ENCODE results near the gene KISS1. TPM values are rescaled to one million over a fixed set of nuclear protein-coding genes. Genes with fewer than 3 reads are reported as not detected.

Gene KISS1
- total and polyA plus RNA-seq, 12 donors = not detected

DNA sequence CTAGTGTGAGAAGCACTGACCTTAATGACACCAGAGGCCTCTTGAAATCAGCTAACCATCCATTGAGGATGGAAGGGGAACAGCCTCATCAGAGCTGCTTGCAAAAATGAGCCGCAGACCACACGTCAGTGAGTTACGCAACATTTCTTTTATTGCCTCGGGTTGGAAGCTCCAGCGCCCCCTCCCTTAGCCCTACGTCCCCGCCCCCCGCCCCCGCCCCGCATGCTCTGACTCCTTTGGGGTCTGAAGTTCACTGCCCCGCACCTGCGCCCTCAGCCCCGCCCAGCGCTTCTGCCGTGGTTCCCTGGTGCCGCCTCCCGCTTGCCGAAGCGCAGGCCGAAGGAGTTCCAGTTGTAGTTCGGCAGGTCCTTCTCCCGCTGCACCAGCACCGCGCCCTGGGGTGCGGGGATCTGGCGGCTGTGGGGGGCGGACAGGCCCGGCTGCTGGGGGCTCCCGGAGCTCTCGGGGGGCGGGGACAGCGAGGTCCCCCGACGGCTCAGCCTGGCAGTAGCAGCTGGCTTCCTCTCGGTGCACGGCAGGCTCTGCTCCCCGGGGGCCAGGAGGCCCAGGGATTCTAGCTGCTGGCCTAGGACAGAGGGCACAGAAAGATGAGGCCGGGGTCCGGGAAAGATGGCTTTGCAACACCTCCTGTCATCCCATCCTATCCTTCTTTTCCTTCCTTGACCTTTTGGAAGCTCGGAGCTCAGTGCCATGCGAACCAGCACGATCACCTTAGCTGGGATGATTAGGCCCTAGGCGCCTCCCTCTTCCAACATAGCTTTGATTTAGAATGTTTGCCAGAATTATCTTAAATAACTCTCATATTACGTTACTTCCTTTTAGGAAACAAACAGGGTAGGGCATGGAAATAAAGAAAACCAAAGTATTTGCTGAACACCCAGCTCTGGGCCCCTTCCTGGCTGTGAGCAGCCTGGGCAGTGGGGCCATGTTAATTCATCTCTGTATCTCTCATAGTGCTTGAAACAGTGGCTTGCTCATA, 5.8 kb downstream of the KISS1 start:
- H3K4me3 ChIP-seq = peak overlapping the region in 7 of 10 donors; percentile 4 to 34 (median 23)
- H3K4me1 ChIP-seq = peaks cover 0 to 12% (median 0%) of the 10 kb centered on the region in 9 donors
- DNase-seq (no peak), ATAC-seq (peak in 6 of 8 donors; percentile 6 to 65 (median 36))
- TF ChIP-seq, protein P1, sequence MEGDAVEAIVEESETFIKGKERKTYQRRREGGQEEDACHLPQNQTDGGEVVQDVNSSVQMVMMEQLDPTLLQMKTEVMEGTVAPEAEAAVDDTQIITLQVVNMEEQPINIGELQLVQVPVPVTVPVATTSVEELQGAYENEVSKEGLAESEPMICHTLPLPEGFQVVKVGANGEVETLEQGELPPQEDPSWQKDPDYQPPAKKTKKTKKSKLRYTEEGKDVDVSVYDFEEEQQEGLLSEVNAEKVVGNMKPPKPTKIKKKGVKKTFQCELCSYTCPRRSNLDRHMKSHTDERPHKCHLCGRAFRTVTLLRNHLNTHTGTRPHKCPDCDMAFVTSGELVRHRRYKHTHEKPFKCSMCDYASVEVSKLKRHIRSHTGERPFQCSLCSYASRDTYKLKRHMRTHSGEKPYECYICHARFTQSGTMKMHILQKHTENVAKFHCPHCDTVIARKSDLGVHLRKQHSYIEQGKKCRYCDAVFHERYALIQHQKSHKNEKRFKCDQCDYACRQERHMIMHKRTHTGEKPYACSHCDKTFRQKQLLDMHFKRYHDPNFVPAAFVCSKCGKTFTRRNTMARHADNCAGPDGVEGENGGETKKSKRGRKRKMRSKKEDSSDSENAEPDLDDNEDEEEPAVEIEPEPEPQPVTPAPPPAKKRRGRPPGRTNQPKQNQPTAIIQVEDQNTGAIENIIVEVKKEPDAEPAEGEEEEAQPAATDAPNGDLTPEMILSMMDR (IDR thresholded peaks at IDR 0.05) = no peak
- H3K36me3 ChIP-seq = no peaks in the 10 kb centered on the region
- H3K9me3 ChIP-seq = no peaks in the 10 kb centered on the region
- H3K27me3 ChIP-seq = peaks cover 0 to 84% (median 56%) of the 10 kb centered on the region in 7 donors
- H3K27ac ChIP-seq = no peak overlapping the region
- 19 to 21% methylated on average over 43 to 44 of the region's 44 CpGs for WGBS, 2 donors
- intact Hi-C loops (cut with DNase I) = no loop called here

GRCh38 chr1:204188959-204189639, 7.2 kb downstream of the KISS1 start:
- Histone ChIP-seq H3K4me1 (peaks cover 0 to 12% (median 0%) of the 10 kb centered on the region in 9 donors), H3K36me3 (no peaks in the 10 kb centered on the region), H3K4me3 (no peak overlapping the region), H3K9me3 (no peaks in the 10 kb centered on the region), H3K27me3 (peaks cover 0 to 85% (median 57%) of the 10 kb centered on the region in 7 donors), H3K27ac (no peak overlapping the region)
- DNase-seq (no peak), ATAC-seq (no peak)
- TF ChIP-seq, protein P1 (IDR thresholded peaks at IDR 0.05) = no peak
- WGBS, 2 donors = 61 to 76% methylated on average over 11 of the region's 11 CpGs
- intact Hi-C loops (cut with DNase I) = loop anchor here in 1 of 10 donors (10.0 kb wide), 1 partner anchor 56 kb away; no protein-coding TSS in a partner anchor

- TF ChIP-seq, protein P1 (IDR thresholded peaks at IDR 0.05) = no peak
- intact Hi-C loops (cut with DNase I) = loop anchor here in 1 of 10 donors (10.0 kb wide), 1 partner anchor 58 kb away; no protein-coding TSS in a partner anchor
- no peaks in the 10 kb centered on the region for H3K9me3 ChIP-seq
Observed at GRCh38 chr1:204186597-204186996, 9.7 kb downstream of the KISS1 start.

GRCh38 chr1:204181116-204181515, 15.2 kb downstream of the KISS1 start:
- TF ChIP-seq, protein P1 (IDR thresholded peaks at IDR 0.05) = no peak
- Histone ChIP-seq H3K27me3 (peaks cover 0 to 22% (median 11%) of the 10 kb centered on the region in 7 donors), H3K9me3 (no peaks in the 10 kb centered on the region), H3K27ac (no peak overlapping the region), H3K4me3 (no peak overlapping the region), H3K4me1 (no peaks in the 10 kb centered on the region), H3K36me3 (no peaks in the 10 kb centered on the region)
- ATAC-seq (no peak), DNase-seq (no peak)
- intact Hi-C loops (cut with DNase I) = loop anchor here in 1 of 10 donors (10.0 kb wide), 1 partner anchor 64 kb away; no protein-coding TSS in a partner anchor
- 62 to 78% methylated on average over 1 of the region's 1 CpG for WGBS, 2 donors

More at GRCh38 chr1:204186597-204186996, 9.7 kb downstream of the KISS1 start:
- 64 to 67% methylated on average over 10 of the region's 10 CpGs for WGBS, 2 donors
- Histone ChIP-seq H3K4me1 (peaks cover 0 to 12% (median 0%) of the 10 kb centered on the region in 9 donors), H3K36me3 (no peaks in the 10 kb centered on the region), H3K27me3 (peaks cover 0 to 64% (median 52%) of the 10 kb centered on the region in 7 donors), H3K27ac (no peak overlapping the region), H3K4me3 (no peak overlapping the region)
- ATAC-seq = no peak
- DNase-seq = no peak
